DMS 273 (cell line): ENCODE results near the gene OR5D18.
"Not testable (repeated sequence)": the region's sequence is repeated elsewhere in the genome, so short reads cannot be mapped to it uniquely, and the experiment has no call there.

Source experiments
- DNase-seq: peaks from one replicate; lab custom pipeline; 2025; ENCODE audit not compliant: unreplicated experiment; lab: John Stamatoyannopoulos, UW

Gene OR5D18

GRCh38 chr11:55819330-55819729 lies at the start of gene OR5D18:
TSS of gene OR5D18 (plus strand) at chr11:55819630. CDS start at chr11:55819630, 0 bp downstream.
- no peak for DNase-seq

- no peak for DNase-seq
These were observed 46.3 kb upstream of the OR5D18 start, which contains the start of gene OR5D13 for GRCh38 chr11:55773138-55773537. TSS of gene OR5D13 (plus strand) at chr11:55773438. CDS start at chr11:55773438, 0 bp downstream.

GRCh38 chr11:55791606-55792005 lies 27.8 kb upstream of the OR5D18 start:
- DNase-seq = no peak

- DNase-seq = no peak
These were observed 26.1 kb upstream of the OR5D18 start for GRCh38 chr11:55793321-55793720.

- no peak for DNase-seq
These were observed 24.2 kb upstream of the OR5D18 start, which contains the start of gene OR5D14 for GRCh38 chr11:55795256-55795655. TSS of gene OR5D14 (plus strand) at chr11:55795556. CDS start at chr11:55795556, 0 bp downstream.

GRCh38 chr11:55806248-55806647 lies 13.2 kb upstream of the OR5D18 start:
- no peak for DNase-seq

- DNase-seq = no peak
These were observed 8.4 kb upstream of the OR5D18 start, which contains the start of gene OR5L1 for GRCh38 chr11:55811067-55811466. TSS of gene OR5L1 (plus strand) at chr11:55811367. CDS start at chr11:55811467, 100 bp downstream.

GRCh38 chr11:55826919-55827318 lies 7.5 kb downstream of the OR5D18 start, which contains the start of gene OR5L2:
TSS of gene OR5L2 (plus strand) at chr11:55827219. CDS start at chr11:55827219, 0 bp downstream.
- DNase-seq = no peak

GRCh38 chr11:55838452-55838851 lies 19.0 kb downstream of the OR5D18 start, which contains the start of gene OR5D16:
TSS of gene OR5D16 (plus strand) at chr11:55838752. CDS start at chr11:55838752, 0 bp downstream.
- no peak for DNase-seq

- DNase-seq = no peak
These were observed 28.0 kb downstream of the OR5D18 start for GRCh38 chr11:55847453-55847852.

GRCh38 chr11:55849037-55849436 lies 29.6 kb downstream of the OR5D18 start:
- no peak for DNase-seq

- DNase-seq = no peak
These were observed 32.7 kb downstream of the OR5D18 start for GRCh38 chr11:55852141-55852540.

GRCh38 chr11:55854704-55855103 lies 35.3 kb downstream of the OR5D18 start:
- no peak for DNase-seq

- DNase-seq = not testable (repeated sequence)
These were observed 47.9 kb downstream of the OR5D18 start for GRCh38 chr11:55867354-55867753.
